HEK293 (cell line): ENCODE results near the gene EPHX1.

ENCODE experiments used
- CTCF ChIA-PET: fragments of 350-600 bp; formaldehyde crosslinking; extraction: SDS; loops from one replicate; lab custom pipeline; 2021; ENCODE audit warnings: antibody characterized with exemption; lab: Yijun Ruan, JAX
- POLR2A ChIA-PET: fragments of 300-600 bp; formaldehyde crosslinking; extraction: SDS; loops from one replicate; lab custom pipeline; 2020; ENCODE audit warnings: antibody characterized with exemption, inconsistent platforms; lab: Yijun Ruan, JAX
- H3K27ac ChIP-seq: fragments of 200-500 bp; sonication (Bioruptor generic); 2 replicates; pipeline ENCODE4 v1.5.1; 2014; ENCODE audit warnings: low read depth, low read length, control low read depth, inconsistent platforms; ENCODE audit errors: extremely low read depth
- H3K36me3 ChIP-seq, 2 experiments: fragments of 200-500 bp in 1 of 2; sonication (Bioruptor generic) in 1 of 2; 1 replicate in 1 of 2; 2 replicates in 1 of 2; pipeline ENCODE4 v1.5.1; 2014 to 2017; ENCODE audit warnings: inconsistent platforms in 2 of 2, low read length in 2 of 2; ENCODE audit not compliant: control insufficient read depth in 2 of 2, insufficient read depth in 1 of 2
- H3K4me1 ChIP-seq: fragments of 200-500 bp; sonication (Bioruptor generic); 2 replicates; pipeline ENCODE4 v1.5.1; 2014; ENCODE audit warnings: mild to moderate bottlenecking, low read length, inconsistent platforms; ENCODE audit not compliant: control insufficient read depth, insufficient read depth
- H3K4me3 ChIP-seq: 2 replicates; pipeline ENCODE4 v1.5.1; 2011; ENCODE audit warnings: low read depth, mild to moderate bottlenecking, control low read depth, low read length, moderate library complexity
- H3K9me3 ChIP-seq: fragments of 200-500 bp; sonication (Bioruptor generic); 2 replicates; pipeline ENCODE4 v1.5.1; 2014; ENCODE audit warnings: low read depth, low read length, inconsistent platforms; ENCODE audit not compliant: control insufficient read depth, insufficient read depth
- BCL11A ChIP-seq: fragments of 450-650 bp; formaldehyde crosslinking; IDR thresholded peaks from 2 replicates; pipeline ENCODE4 v1.5.1; 2016; ENCODE audit warnings: low read depth, missing biosample characterization, missing genetic modification characterization
- EGR2 ChIP-seq: fragments of 450-650 bp; formaldehyde crosslinking; IDR thresholded peaks from 2 replicates; pipeline ENCODE4 v1.5.1; 2016; ENCODE audit warnings: low read depth, missing biosample characterization, missing genetic modification characterization
- HOXA7 ChIP-seq: sonication (generic); formaldehyde crosslinking; IDR thresholded peaks from 2 replicates; pipeline ENCODE4 v1.8.1; 2022; ENCODE audit warnings: missing genetic modification reagents, borderline replicate concordance
- KLF1 ChIP-seq: fragments of 450-650 bp; formaldehyde crosslinking; IDR thresholded peaks from 2 replicates; pipeline ENCODE4 v1.5.1; 2016; ENCODE audit warnings: missing biosample characterization, missing genetic modification characterization
- KLF8 ChIP-seq: fragments of 450-650 bp; formaldehyde crosslinking; IDR thresholded peaks from 2 replicates; pipeline ENCODE4 v1.5.1; 2016; ENCODE audit warnings: missing biosample characterization, missing genetic modification characterization
- MZF1 ChIP-seq: fragments of 450-650 bp; formaldehyde crosslinking; IDR thresholded peaks from 2 replicates; pipeline ENCODE4 v1.5.1; 2017; ENCODE audit warnings: missing biosample characterization, missing genetic modification characterization, borderline replicate concordance
- PRDM10 ChIP-seq: fragments of 450-650 bp; formaldehyde crosslinking; IDR thresholded peaks from 2 replicates; pipeline ENCODE4 v1.5.1; 2016; ENCODE audit warnings: missing biosample characterization, missing genetic modification characterization
- PRDM4 ChIP-seq: fragments of 450-650 bp; formaldehyde crosslinking; IDR thresholded peaks from 2 replicates; pipeline ENCODE4 v1.5.1; 2017; ENCODE audit warnings: missing biosample characterization, missing genetic modification characterization
- PRDM6 ChIP-seq: fragments of 450-650 bp; formaldehyde crosslinking; IDR thresholded peaks from 2 replicates; pipeline ENCODE4 v1.5.1; 2017; ENCODE audit warnings: missing biosample characterization, missing genetic modification characterization
- ZFP69B ChIP-seq: fragments of 450-650 bp; formaldehyde crosslinking; IDR thresholded peaks from 2 replicates; pipeline ENCODE4 v1.5.1; 2016; ENCODE audit warnings: missing biosample characterization, missing genetic modification characterization
- ZNF121 ChIP-seq: fragments of 450-650 bp; formaldehyde crosslinking; IDR thresholded peaks from 2 replicates; pipeline ENCODE4 v1.5.1; 2016; ENCODE audit warnings: missing biosample characterization, missing genetic modification characterization
- ZNF223 ChIP-seq: fragments of 450-650 bp; formaldehyde crosslinking; IDR thresholded peaks from 2 replicates; pipeline ENCODE4 v1.5.1; 2016; ENCODE audit warnings: missing biosample characterization, missing genetic modification characterization
- ZNF501 ChIP-seq: fragments of 450-650 bp; formaldehyde crosslinking; IDR thresholded peaks from 2 replicates; pipeline ENCODE4 v1.5.1; 2016; ENCODE audit warnings: missing biosample characterization, missing genetic modification characterization
- ZNF530 ChIP-seq: fragments of 450-650 bp; formaldehyde crosslinking; IDR thresholded peaks from 2 replicates; pipeline ENCODE4 v1.5.1; 2016; ENCODE audit warnings: low read depth, missing biosample characterization, missing genetic modification characterization
- ZNF544 ChIP-seq: fragments of 450-650 bp; formaldehyde crosslinking; IDR thresholded peaks from 2 replicates; pipeline ENCODE4 v1.5.0; 2017; ENCODE audit warnings: missing biosample characterization, missing genetic modification characterization
- ZNF561 ChIP-seq: fragments of 450-650 bp; IDR thresholded peaks from 2 replicates; pipeline ENCODE4 v1.5.1; 2018; ENCODE audit warnings: missing biosample characterization, missing genetic modification characterization, borderline replicate concordance
- ZNF571 ChIP-seq: fragments of 450-650 bp; formaldehyde crosslinking; IDR thresholded peaks from 2 replicates; pipeline ENCODE4 v1.5.0; 2017; ENCODE audit warnings: missing biosample characterization, missing genetic modification characterization
- ZNF629 ChIP-seq: fragments of 450-650 bp; formaldehyde crosslinking; IDR thresholded peaks from 2 replicates; pipeline ENCODE4 v1.5.1; 2017; ENCODE audit warnings: missing biosample characterization, missing genetic modification characterization
- ZNF654 ChIP-seq: fragments of 450-650 bp; formaldehyde crosslinking; IDR thresholded peaks from 2 replicates; pipeline ENCODE4 v1.5.1; 2016; ENCODE audit warnings: low read depth, missing biosample characterization, missing genetic modification characterization
- ZNF664 ChIP-seq: fragments of 450-650 bp; formaldehyde crosslinking; IDR thresholded peaks from 2 replicates; pipeline ENCODE4 v1.5.1; 2016; ENCODE audit warnings: missing biosample characterization, missing genetic modification characterization
- ZNF76 ChIP-seq: fragments of 450-650 bp; formaldehyde crosslinking; IDR thresholded peaks from 2 replicates; pipeline ENCODE4; 2016; ENCODE audit warnings: low read depth, missing biosample characterization, missing genetic modification characterization, borderline replicate concordance
- ZNF830 ChIP-seq: fragments of 450-650 bp; IDR thresholded peaks from 2 replicates; pipeline ENCODE4 v1.5.0; 2018; ENCODE audit warnings: missing biosample characterization, missing genetic modification characterization, low read depth, mild to moderate bottlenecking, moderate library complexity
- TF ChIP-seq, protein P1 (sequence below): fragments of 450-650 bp; formaldehyde crosslinking; IDR thresholded peaks from 2 replicates; pipeline ENCODE4 v1.5.1; 2016; ENCODE audit warnings: missing biosample characterization, missing genetic modification characterization
- TF ChIP-seq, protein P2 (sequence below): fragments of 450-650 bp; formaldehyde crosslinking; conservative IDR thresholded peaks from 2 replicates; pipeline ENCODE4 v1.5.1; 2016; ENCODE audit warnings: low read depth, missing biosample characterization, missing genetic modification characterization

EPHX1 gene

GRCh38 chr1:225809842-225810578 lies at the start of gene EPHX1:
EPHX1 (plus strand) TSS chr1:225810124; CDS start chr1:225828730, 18,606 bp downstream.
- peak within 1 kb of the TSS; percentile 61 for H3K27ac ChIP-seq
- CTCF ChIA-PET: interaction anchor here (0.6 to 3.9 kb wide), 15 partner anchors 8 to 1138 kb away, joined by 3 to 22 read pairs (median 4); partner anchors contain the start of gene SRP9
- TF ChIP-seq ZNF629 (no peak), ZNF223 (tag by site-specific recombination) (no peak), ZNF654 (tag by site-specific recombination) (no peak), ZNF76 (tag by site-specific recombination) (no peak), ZNF121 (tag by site-specific recombination) (no peak), ZNF544 (tag by site-specific recombination) (no peak), EGR2 (tag by site-specific recombination) (peak; percentile 93), ZNF561 (tag by site-specific recombination) (peak; percentile 54), ZNF501 (no peak; the same call in 1 of the 2 replicates), KLF8 (tag by site-specific recombination) (peak; percentile 59), ZFP69B (tag by site-specific recombination) (peak; percentile 56; the same call in 1 of the 2 replicates), ZNF530 (tag by site-specific recombination) (no peak), ZNF664 (tag by site-specific recombination) (no peak), PRDM10 (tag by site-specific recombination) (peak; percentile 96), MZF1 (tag by site-specific recombination) (no peak), PRDM6 (no peak), PRDM4 (tag by site-specific recombination) (no peak), ZNF571 (tag by site-specific recombination) (no peak), KLF1 (peak; percentile 61), BCL11A (peak; percentile 49; the same call in 1 of the 2 replicates), ZNF830 (tag by site-specific recombination) (no peak), HOXA7 (no peak)
- TF ChIP-seq, protein P1, sequence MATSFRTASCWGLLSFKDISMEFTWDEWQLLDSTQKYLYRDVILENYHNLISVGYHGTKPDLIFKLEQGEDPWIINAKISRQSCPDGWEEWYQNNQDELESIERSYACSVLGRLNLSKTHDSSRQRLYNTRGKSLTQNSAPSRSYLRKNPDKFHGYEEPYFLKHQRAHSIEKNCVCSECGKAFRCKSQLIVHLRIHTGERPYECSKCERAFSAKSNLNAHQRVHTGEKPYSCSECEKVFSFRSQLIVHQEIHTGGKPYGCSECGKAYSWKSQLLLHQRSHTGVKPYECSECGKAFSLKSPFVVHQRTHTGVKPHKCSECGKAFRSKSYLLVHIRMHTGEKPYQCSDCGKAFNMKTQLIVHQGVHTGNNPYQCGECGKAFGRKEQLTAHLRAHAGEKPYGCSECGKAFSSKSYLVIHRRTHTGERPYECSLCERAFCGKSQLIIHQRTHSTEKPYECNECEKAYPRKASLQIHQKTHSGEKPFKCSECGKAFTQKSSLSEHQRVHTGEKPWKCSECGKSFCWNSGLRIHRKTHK: no peak
- TF ChIP-seq, protein P2, sequence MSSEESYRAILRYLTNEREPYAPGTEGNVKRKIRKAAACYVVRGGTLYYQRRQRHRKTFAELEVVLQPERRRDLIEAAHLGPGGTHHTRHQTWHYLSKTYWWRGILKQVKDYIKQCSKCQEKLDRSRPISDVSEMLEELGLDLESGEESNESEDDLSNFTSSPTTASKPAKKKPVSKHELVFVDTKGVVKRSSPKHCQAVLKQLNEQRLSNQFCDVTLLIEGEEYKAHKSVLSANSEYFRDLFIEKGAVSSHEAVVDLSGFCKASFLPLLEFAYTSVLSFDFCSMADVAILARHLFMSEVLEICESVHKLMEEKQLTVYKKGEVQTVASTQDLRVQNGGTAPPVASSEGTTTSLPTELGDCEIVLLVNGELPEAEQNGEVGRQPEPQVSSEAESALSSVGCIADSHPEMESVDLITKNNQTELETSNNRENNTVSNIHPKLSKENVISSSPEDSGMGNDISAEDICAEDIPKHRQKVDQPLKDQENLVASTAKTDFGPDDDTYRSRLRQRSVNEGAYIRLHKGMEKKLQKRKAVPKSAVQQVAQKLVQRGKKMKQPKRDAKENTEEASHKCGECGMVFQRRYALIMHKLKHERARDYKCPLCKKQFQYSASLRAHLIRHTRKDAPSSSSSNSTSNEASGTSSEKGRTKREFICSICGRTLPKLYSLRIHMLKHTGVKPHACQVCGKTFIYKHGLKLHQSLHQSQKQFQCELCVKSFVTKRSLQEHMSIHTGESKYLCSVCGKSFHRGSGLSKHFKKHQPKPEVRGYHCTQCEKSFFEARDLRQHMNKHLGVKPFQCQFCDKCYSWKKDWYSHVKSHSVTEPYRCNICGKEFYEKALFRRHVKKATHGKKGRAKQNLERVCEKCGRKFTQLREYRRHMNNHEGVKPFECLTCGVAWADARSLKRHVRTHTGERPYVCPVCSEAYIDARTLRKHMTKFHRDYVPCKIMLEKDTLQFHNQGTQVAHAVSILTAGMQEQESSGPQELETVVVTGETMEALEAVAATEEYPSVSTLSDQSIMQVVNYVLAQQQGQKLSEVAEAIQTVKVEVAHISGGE: 0 out of 2 replicates have a peak, but pooled peaks have one; percentile 6

More at GRCh38 chr1:225809842-225810578, at the start of gene EPHX1:
- POLR2A ChIA-PET: interaction anchor here (0.6 to 6.8 kb wide), 14 partner anchors 8 to 143 kb away, joined by 3 to 46 read pairs (median 4); partner anchors contain the start of genes PYCR2, SRP9 and TMEM63A
- peaks cover 20% of the 10 kb centered on the region for H3K4me1 ChIP-seq
- H3K36me3 ChIP-seq: peaks cover 0 to 7% of the 10 kb centered on the region in 2 experiments; a peak in 1 of 3 replicates
- peak within 1 kb of the TSS; percentile 64 for H3K4me3 ChIP-seq
- H3K9me3 ChIP-seq: no peaks in the 10 kb centered on the region
